GM21723 (cell line): ENCODE results near the gene STPG4.

ENCODE experiments used
- ATAC-seq: cut with Tn5 transposase; IDR thresholded peaks from one replicate; pipeline ENCODE4 v1.9.1; 2021; ENCODE audit warnings: mild to moderate bottlenecking, moderate library complexity; ENCODE audit not compliant: unreplicated experiment

The STPG4 gene

DNA sequence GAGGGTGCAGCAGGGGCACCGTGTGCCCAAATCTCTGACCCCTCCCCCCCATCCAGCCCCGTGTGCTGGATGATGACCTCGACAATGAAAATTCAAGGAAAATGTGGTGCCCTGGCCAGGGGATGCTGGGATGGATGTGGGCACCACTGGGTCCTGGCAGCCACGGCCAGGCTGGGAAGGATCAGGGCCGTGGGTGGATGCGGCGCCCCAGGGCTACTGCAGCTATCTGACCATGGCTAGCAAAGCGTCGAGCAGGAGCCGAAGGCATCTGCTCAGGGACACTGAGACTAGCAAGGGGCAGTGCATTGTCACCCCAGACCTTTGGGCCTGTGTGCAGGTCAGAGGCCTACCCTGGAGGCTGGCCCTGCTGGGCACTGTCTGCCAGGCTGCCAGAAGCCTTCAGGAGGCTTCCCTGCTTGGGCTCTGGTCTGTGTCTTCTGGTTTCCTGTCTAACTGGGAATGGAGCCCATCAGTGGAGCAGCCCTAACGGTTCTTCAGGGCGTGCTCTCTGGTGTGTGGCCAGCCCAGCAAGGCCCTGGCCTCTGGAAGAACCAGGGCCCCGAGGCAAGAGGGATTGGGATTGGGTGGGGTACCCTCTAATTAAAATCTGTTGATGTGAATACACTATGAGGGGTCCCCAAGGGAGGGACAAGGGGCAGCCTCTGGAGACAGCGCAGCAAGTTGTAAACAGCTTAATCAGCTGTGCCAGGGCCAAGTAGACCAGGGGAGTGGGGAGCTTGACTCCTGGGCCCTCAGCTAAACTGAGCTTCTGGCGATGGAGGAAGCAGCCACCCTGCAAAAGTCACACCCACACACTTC, 98.0 kb downstream of the STPG4 start:
- no peak for ATAC-seq

DNA sequence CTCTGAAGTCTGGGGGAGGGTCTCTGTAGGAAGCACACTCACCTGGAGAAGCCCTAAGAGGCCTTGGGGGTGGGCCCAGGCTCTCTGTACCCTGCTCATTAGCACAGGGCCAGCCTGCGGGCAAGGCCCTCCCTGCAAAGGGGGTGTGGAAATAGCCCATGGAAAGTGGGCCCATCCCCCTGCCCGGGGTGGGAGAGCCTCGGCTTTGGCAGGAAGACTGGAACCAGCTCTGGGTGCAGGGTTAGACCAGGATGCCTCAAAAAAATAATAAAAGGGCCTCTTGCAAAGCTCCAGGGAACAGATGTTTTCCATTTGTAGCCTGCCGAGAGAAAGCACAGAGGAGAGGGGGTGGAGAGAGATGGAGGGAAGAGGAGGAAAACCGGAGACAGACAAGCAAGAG, 98.7 kb downstream of the STPG4 start:
- ATAC-seq, result no peak

- no peak for ATAC-seq
Observed at GRCh38 chr2:47054868-47055267, 100.2 kb downstream of the STPG4 start.

GRCh38 chr2:47054036-47054555, 101.0 kb downstream of the STPG4 start:
- ATAC-seq, result no peak

DNA sequence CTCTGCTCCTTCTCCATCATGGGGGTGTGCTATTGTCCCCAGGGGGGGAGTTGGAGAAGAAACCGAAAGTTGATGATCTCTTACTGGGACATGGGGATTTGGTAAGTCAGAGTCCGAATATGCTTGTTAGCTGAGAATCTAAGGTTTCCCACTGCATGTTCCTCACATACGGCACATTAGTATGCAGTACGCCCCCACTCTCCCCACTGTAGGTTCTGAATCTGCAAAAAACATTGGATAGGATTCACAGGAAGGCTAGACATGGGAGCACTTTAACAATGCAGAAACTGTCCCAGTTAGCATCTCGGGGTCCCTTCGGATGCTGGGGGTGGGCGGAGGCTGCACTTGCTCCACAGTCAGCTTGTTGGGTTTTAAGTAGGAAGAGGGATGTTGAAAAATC, 102.3 kb downstream of the STPG4 start:
- ATAC-seq, result no peak

- ATAC-seq, result no peak
Observed at GRCh38 chr2:47051562-47051961, 103.5 kb downstream of the STPG4 start.

DNA sequence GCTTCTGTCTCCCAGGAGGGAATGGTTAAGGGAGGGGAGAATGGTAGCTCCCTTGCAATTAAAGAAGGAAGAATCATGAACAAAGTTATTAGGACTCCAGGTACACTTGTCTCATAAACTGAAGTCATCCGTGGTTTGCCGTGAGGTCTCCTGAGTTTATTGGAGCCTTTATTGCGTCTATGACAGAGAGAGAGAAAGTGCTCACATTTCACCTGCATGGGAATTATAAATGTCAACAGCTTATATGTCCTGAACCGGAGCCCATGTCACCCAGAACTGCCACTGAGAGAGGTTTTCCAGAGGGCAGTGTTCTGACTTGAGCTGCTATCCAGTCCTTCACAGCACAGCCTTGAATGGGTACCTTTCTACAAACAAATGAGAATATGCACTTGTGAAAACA, 104.3 kb downstream of the STPG4 start:
- ATAC-seq, result no peak

DNA sequence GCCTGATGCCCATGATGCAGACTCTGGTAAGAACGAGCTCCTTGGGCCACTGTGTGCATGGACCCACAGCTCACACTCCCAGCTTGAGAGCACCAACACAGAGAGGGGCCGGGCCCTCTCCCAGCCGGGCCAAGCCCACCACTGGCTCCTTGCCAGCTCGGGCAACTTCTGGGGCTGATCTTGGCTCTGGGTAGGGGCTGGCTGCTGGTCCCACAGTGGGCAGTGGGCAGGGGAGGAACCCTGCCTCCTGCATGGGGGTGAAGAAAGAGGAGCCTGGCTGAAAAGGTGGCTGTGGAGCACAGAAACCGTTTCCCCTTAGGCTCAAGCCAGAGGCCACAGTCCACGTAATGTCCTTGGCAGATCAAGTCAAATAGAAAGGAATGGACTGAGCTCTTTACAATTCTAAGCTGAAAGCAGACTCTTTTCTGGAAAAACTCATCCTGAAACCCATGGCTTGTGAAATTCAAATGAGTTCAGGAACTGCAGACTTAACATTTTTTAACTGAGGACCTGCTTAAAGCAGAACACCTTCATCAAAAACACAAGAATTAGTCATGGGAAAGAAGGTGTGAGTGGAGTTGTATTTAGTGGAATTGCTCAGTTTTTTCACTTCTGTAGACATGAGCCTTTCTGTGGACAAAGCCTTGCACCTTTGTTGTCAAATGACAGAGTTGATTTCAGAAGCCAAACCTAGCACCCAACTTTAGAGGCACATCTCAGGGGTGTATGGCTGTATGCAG, 104.9 kb downstream of the STPG4 start:
- no peak for ATAC-seq

GRCh38 chr2:47049502-47049901, 105.6 kb downstream of the STPG4 start:
- ATAC-seq, result no peak

- ATAC-seq, result no peak
Observed at GRCh38 chr2:47048801-47049480, 106.2 kb downstream of the STPG4 start.

DNA sequence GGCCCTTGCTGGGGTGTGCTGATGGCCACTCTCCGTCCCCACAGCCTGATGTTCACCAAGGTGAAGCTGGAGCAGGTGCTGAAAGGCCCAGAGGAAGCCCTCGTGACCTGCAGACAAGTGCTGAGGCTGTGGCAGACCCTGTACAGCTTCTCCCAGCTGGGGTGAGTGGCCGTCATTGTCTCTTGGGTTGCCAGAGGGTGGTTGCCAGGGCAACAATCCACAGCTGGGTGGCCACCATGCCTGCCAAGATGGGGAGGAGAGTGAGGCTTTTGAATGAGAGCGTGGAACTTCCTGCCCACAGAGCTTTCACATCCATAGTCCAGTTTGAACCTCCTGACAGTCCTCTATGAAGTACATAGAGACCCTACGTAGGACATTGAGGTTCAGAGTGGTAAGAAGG, 108.8 kb downstream of the STPG4 start:
- no peak for ATAC-seq

- no peak for ATAC-seq
Observed at GRCh38 chr2:47043891-47044239, 111.2 kb downstream of the STPG4 start.

DNA sequence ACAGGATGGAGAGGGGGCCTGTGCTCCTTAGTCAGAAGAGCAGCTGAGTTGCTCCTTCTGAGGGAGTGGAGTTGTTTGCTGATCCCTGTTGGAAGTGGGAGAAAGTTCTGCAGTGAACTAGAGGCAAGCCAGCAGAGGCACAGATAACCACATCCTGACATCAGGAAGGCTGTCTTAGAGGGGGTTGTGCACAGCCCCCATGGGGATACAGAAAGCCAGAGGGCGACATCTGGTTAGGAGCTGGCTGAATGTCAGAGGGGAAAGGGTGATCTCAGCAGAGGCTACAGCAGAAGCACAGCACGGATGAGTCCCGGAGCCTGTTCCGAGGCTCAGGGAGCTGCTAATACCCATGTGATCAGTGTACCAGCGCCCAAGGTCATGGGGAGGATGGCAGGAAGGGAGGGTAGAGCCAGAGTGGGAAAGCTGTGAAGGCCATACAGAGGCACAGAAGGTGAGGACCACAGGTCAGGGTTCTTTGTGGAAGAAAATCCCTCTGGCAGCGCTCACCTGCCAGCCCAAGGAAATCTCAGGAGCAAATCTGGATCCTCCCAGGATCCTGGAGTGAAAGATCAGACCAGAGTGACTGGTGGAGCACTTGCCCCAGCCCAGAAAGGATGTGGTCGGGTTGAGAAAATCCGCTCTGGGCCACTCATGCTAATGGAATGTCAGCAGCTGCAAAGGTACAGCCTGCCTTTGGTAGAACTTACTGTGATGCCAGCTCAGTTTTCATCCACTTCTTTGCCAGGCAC, 111.8 kb downstream of the STPG4 start:
- no peak for ATAC-seq

- no peak for ATAC-seq
Observed at GRCh38 chr2:47041891-47042684, 113.0 kb downstream of the STPG4 start.

DNA sequence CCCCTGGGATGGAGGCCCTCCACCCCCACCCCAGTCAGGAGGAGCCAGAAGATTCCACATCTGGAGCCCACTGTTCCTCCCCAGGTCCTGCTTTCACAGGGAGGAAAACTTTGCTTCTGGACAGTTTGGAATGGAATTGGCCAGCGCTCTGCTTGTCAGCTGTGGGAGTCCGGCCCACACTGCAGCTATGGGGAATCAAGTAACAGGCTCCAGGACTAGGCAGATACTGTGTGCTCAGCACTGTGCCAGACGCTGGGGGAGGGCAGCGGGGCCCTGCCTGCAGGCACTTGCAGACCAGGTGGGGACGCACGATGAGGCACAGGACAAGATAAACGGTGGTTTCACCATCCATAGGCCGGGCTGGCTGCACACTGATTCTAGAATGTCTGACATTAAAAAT, 114.0 kb downstream of the STPG4 start:
- no peak for ATAC-seq

- no peak for ATAC-seq
Observed at GRCh38 chr2:47040651-47041050, 114.5 kb downstream of the STPG4 start.

DNA sequence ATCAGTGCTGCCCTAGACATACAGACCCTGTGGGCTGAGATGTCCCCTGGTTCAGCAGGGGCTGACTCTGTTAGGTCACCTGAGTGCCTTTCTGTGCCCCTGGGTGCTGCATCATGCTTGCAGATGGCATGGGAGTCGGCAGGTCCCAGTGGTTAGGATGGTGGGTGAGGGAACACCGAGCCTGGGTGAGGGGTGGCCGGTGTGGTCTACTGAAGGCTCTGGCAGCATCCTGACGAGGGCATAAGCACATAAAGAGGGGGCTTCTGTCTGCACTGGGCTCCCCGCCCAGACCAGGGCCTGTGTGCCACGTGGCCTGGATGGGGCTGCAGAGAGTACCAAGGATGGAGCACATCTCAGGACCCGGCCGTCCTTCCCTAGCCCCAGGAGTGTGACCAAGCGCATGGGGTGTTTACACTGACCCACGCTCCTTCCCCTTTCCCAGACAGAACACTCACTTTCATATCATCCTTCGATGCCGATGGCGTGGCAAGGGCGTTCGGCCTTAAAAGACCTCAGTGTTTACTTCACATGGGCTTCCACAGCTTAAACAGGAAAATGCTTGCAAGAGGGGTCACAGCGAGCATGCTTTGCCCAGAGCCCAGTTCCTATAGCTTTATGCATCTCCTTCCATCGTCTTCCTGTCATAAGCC, 115.1 kb downstream of the STPG4 start:
- ATAC-seq, result no peak

DNA sequence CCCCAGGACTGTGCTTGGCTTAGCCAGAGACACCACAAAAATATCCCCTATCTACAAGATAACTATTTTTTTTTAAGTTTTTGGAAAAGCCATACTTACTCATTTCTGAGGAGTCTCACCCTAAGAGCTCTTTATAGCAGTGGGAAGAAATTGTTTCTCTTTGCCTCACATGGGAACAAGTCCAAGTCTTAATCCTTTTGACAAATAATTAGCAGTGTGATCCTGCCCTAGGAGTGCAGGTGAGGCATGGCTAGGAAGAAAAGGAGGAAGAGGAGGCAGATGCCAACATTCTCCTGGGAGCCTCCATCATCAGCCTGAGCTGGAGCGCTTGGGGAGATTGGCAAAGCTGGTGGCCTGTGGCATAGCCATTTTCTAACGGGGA, 115.6 kb downstream of the STPG4 start:
- no peak for ATAC-seq

- no peak for ATAC-seq
Observed at GRCh38 chr2:47038656-47039488, 116.2 kb downstream of the STPG4 start.
